NCI-H2081 treated with DMSO at 0.1 percent for 48 hours (cell line): ENCODE data around the gene TDP1.
"Not testable (repeated sequence)": the region's sequence is repeated elsewhere in the genome, so short reads cannot be mapped to it uniquely, and the experiment has no call there.

Source experiments
- DNase-seq: peaks from one replicate; lab custom pipeline; 2025; lab: John Stamatoyannopoulos, UW

Gene TDP1

GRCh38 chr14:90049390-90049789, 93.7 kb downstream of the TDP1 start:
- no peak for DNase-seq

GRCh38 chr14:90050271-90050670, 94.5 kb downstream of the TDP1 start:
- no peak for DNase-seq

- no peak for DNase-seq
Observed at GRCh38 chr14:90053044-90053443, 97.3 kb downstream of the TDP1 start.

GRCh38 chr14:90054803-90055202, 99.1 kb downstream of the TDP1 start:
- DNase-seq = no peak

GRCh38 chr14:90056826-90057225, 101.1 kb downstream of the TDP1 start:
- DNase-seq = no peak

- no peak for DNase-seq
Observed at GRCh38 chr14:90058876-90059458, 103.2 kb downstream of the TDP1 start.

- DNase-seq = no peak
Observed at GRCh38 chr14:90060312-90060964, 104.7 kb downstream of the TDP1 start.

- DNase-seq = no peak
Observed at GRCh38 chr14:90060965-90061684, 105.4 kb downstream of the TDP1 start.

- DNase-seq = no peak
Observed at GRCh38 chr14:90061685-90062126, 106.0 kb downstream of the TDP1 start, which contains the start of gene KCNK13. Gene KCNK13, plus strand, starts transcription at chr14:90061994. Its CDS starts 212 bp downstream, at chr14:90062206.

- DNase-seq = peak; percentile 17
Observed at GRCh38 chr14:90062127-90062794, 106.5 kb downstream of the TDP1 start.

- DNase-seq = no peak
Observed at GRCh38 chr14:90062822-90063539, 107.3 kb downstream of the TDP1 start.

GRCh38 chr14:90072350-90072749, 116.6 kb downstream of the TDP1 start:
- no peak for DNase-seq

GRCh38 chr14:90079576-90079975, 123.8 kb downstream of the TDP1 start:
- no peak for DNase-seq

GRCh38 chr14:90087433-90087832, 131.7 kb downstream of the TDP1 start:
- no peak for DNase-seq

- DNase-seq = no peak
Observed at GRCh38 chr14:90088176-90088575, 132.4 kb downstream of the TDP1 start.

GRCh38 chr14:90089486-90089885, 133.8 kb downstream of the TDP1 start:
- DNase-seq = not testable (repeated sequence)

GRCh38 chr14:90091393-90091792, 135.7 kb downstream of the TDP1 start:
- no peak for DNase-seq

- no peak for DNase-seq
Observed at GRCh38 chr14:90093942-90094595, 138.3 kb downstream of the TDP1 start.
